Retinal pigment epithelial cell (primary cell): Measurements from ENCODE around the gene ZNF516.

Experiments
- DNase-seq: peaks from one replicate; pipeline ENCODE4 v3.0.0-alpha.2; 2010; ENCODE audit warnings: low read depth
- H3K4me3 ChIP-seq: 2 replicates; pipeline ENCODE4 v1.5.1; 2011; ENCODE audit warnings: mild to moderate bottlenecking, low read length, control low read depth, moderate library complexity
- CTCF ChIP-seq: conservative IDR thresholded peaks from 2 replicates; pipeline ENCODE4 v1.5.1; 2011; ENCODE audit warnings: low read depth, low read length, control low read depth, inconsistent platforms

The ZNF516 gene

GRCh38 chr18:76507830-76508385 is 12.9 kb upstream of the ZNF516 start:
- DNase-seq, result no peak
- no peak for TF ChIP-seq CTCF
- H3K4me3 ChIP-seq, result no peak overlapping the region

- no peak for DNase-seq
- no peak overlapping the region for H3K4me3 ChIP-seq
- no peak for TF ChIP-seq CTCF
Observed at GRCh38 chr18:76506974-76507764, 12.1 kb upstream of the ZNF516 start.

DNA sequence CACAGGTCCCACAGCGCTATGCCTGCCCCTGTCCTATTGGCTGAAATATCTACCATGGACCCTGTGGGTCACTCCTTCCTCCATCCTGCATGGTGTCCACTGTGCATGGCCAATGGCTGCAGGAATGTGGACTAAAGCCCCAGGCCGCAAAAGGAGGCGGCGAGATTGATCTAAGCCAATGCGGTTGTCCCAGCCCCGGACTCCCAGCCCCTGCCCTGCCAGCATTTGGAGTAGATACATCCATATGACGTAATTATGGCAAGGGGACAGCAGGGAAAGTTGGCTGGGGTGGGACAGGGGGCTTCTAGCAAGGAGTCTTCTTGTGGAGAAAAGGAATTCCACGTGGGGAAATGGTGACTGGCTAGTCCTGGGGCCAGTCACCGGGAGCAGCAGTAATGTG is 11.4 kb upstream of the ZNF516 start:
- DNase-seq, result no peak
- no peak overlapping the region for H3K4me3 ChIP-seq

DNA sequence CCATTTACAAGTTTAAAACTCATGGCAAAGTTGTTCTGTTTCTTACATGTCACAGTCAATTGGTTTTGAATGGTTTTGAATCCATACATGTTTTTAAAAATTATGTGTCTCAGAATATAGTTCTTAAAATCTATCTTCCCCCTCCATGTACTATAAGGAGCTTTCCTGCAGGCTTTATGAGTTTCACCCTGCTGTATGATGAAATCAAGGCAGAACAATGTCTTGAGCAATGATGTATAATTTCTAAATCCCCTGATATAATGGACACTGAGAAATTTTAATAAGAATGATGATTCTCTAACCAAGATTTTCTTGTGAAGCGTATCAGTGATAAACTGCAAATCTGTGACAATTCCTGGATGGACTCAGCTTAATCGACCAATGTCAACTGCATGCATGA is 10.6 kb upstream of the ZNF516 start:
- DNase-seq, result no peak
- no peak for TF ChIP-seq CTCF
- H3K4me3 ChIP-seq, result no peak overlapping the region

More for the DNA sequence above, 11.4 kb upstream of the ZNF516 start:
- no peak for TF ChIP-seq CTCF

GRCh38 chr18:76504749-76505148 is 9.7 kb upstream of the ZNF516 start:
- H3K4me3 ChIP-seq, result no peak overlapping the region
- TF ChIP-seq CTCF, result no peak
- DNase-seq, result no peak

DNA sequence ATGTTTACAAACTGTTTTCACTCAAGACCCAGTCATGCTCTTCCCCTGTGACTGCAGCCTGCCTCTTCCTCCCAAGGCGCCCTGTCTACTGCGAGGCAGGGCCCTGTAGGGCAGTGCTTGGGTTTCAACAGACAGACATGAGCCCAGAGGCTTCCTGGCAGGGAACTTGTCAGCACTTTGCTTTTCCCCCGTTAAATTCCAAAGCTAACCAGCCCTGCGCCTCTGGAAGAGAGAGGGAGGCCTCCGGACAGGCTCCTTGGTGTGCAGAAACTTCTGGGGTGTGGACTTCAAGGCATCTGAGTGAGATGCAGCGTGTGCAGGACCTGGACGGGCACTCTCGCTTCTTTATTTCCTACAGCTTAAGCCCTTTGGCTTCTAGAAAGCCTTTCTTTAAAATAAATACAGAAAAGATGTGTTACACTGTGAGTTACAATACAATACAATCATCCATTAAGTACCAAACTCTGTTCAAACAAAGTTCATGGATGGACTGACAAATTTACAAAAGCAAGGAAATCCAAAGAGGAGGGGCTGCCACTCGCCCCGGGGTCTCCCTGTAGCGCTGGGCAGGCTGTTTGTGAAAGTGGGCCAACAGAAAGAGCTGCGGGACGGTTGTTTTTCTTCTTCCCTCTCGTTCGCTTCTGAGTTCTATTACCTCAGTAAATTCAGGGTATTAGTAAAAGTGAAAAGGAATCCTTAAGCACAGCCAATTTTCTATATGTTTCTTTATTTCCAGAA is 8.8 kb upstream of the ZNF516 start:
- no peak for DNase-seq
- TF ChIP-seq CTCF, result no peak
- no peak overlapping the region for H3K4me3 ChIP-seq
